ENCODE measurements around the gene ZNF268. TPM values are rescaled to one million over a fixed set of nuclear protein-coding genes. Genes with fewer than 3 reads are reported as not detected.

Gene ZNF268
- total and polyA plus RNA-seq, 4 donors: 3.3 to 33.8 (median 14.2) TPM

DNA sequence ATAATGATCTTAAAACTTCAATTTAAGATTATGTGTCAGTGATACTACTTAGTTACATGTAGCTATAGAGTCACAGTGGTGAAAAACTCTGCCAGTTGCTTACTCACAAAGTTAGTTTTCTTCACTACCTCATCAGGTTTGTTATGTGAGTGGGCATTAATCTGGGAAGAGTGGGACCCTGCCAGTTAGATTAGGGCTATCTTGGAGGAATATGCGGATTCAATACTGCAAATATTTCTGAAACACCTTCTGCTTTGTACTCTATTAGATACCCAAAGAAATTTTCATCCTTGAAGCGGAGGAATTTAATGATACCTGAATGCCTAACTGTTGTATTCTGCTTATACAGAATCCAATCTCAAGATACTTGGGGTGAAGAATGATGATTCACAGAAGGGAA is 25.1 kb downstream of the ZNF268 start:
- TF ChIP-seq, protein P1, sequence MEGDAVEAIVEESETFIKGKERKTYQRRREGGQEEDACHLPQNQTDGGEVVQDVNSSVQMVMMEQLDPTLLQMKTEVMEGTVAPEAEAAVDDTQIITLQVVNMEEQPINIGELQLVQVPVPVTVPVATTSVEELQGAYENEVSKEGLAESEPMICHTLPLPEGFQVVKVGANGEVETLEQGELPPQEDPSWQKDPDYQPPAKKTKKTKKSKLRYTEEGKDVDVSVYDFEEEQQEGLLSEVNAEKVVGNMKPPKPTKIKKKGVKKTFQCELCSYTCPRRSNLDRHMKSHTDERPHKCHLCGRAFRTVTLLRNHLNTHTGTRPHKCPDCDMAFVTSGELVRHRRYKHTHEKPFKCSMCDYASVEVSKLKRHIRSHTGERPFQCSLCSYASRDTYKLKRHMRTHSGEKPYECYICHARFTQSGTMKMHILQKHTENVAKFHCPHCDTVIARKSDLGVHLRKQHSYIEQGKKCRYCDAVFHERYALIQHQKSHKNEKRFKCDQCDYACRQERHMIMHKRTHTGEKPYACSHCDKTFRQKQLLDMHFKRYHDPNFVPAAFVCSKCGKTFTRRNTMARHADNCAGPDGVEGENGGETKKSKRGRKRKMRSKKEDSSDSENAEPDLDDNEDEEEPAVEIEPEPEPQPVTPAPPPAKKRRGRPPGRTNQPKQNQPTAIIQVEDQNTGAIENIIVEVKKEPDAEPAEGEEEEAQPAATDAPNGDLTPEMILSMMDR (IDR thresholded peaks at IDR 0.05; ENCODE audit: control extremely low read depth, extremely low read depth): no peak
- no peak for DNase-seq
- Histone ChIP-seq H3K36me3 (ENCODE audit: control insufficient read depth in 4 of 4, insufficient read depth in 4 of 4, low read length in 4 of 4) (peaks cover 10 to 46% (median 32%) of the 10 kb centered on the region in 4 donors), H3K4me1 (ENCODE audit: control insufficient read depth in 5 of 5, insufficient read depth in 5 of 5, low read length in 5 of 5) (no peaks in the 10 kb centered on the region), H3K9me3 (ENCODE audit: control insufficient read depth in 4 of 4, insufficient read depth in 3 of 4, low read length in 3 of 4) (peaks cover 40 to 78% (median 53%) of the 10 kb centered on the region in 4 donors), H3K27ac (ENCODE audit: low read depth in 1 of 2, low read length in 1 of 2) (no peak overlapping the region), H3K4me3 (no peak overlapping the region), H3K9ac (ENCODE audit: insufficient read depth in 1 of 2, low read length in 2 of 2) (no peak overlapping the region), H3K27me3 (ENCODE audit: control insufficient read depth in 3 of 3, insufficient read depth in 3 of 3, low read length in 2 of 3) (no peaks in the 10 kb centered on the region)
- no peak for ATAC-seq (ENCODE audit: insufficient read depth, low FRiP score)
- 94 to 98% methylated on average over 2 of the region's 2 CpGs for WGBS, 2 donors

DNA sequence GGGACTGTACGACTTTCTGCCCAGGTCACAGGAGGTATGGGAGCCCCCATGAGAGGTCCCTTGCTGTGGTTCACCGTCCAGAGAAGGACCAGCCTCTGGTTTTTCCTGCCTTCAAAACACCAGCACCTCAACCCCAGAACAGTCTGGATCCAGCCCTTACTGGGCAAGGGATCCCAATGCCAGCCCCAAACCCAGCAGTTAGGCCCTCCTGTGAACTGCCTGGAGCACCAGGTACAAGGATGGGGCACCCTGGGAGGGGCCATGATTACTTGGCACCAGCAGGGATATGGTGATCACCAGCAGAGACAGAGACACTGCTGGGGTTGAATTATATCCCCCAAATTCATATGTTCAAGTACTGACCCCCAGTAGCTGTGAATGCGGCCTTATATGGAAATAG is 34.4 kb downstream of the ZNF268 start:
- WGBS, 2 donors: 84 to 89% methylated on average over 3 of the region's 3 CpGs
- no peak for ATAC-seq (ENCODE audit: insufficient read depth, low FRiP score)
- H3K9ac ChIP-seq (ENCODE audit: insufficient read depth in 1 of 2, low read length in 2 of 2): no peak overlapping the region
- H3K4me3 ChIP-seq: no peak overlapping the region
- no peak overlapping the region for H3K27ac ChIP-seq (ENCODE audit: low read depth in 1 of 2, low read length in 1 of 2)
- no peaks in the 10 kb centered on the region for H3K36me3 ChIP-seq (ENCODE audit: control insufficient read depth in 4 of 4, insufficient read depth in 4 of 4, low read length in 4 of 4)
- H3K9me3 ChIP-seq (ENCODE audit: control insufficient read depth in 4 of 4, insufficient read depth in 3 of 4, low read length in 3 of 4): peaks cover 3 to 64% (median 33%) of the 10 kb centered on the region in 4 donors
- TF ChIP-seq, protein P1 (IDR thresholded peaks at IDR 0.05; ENCODE audit: control extremely low read depth, extremely low read depth): no peak
- DNase-seq: no peak
- no peaks in the 10 kb centered on the region for H3K27me3 ChIP-seq (ENCODE audit: control insufficient read depth in 3 of 3, insufficient read depth in 3 of 3, low read length in 2 of 3)
- H3K4me1 ChIP-seq (ENCODE audit: control insufficient read depth in 5 of 5, insufficient read depth in 5 of 5, low read length in 5 of 5): no peaks in the 10 kb centered on the region

DNA sequence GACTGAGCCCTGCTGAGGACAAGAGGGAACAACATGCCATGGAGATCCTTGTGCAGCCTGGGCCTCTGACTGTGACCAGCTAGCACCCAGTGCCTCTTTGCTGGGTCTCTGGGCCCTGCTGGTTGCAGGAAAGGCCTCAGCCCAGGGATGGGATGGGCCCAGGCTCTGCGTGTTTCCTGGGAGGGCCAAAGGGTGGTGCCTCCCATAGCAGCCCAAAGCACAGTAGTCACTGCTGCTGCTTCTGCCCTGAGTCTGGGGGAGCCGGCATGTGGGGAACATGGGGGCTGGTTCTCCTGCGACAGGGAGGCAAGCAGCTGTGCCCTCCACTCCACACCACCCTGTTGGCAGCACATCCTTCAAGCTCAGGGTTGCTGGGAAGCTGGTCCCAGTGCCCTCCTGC is 35.9 kb downstream of the ZNF268 start:
- H3K9me3 ChIP-seq (ENCODE audit: control insufficient read depth in 4 of 4, insufficient read depth in 3 of 4, low read length in 3 of 4): peaks cover 0 to 69% (median 31%) of the 10 kb centered on the region in 4 donors
- 77 to 83% methylated on average over 3 of the region's 3 CpGs for WGBS, 2 donors
- TF ChIP-seq, protein P1 (IDR thresholded peaks at IDR 0.05; ENCODE audit: control extremely low read depth, extremely low read depth): no peak
- H3K36me3 ChIP-seq (ENCODE audit: control insufficient read depth in 4 of 4, insufficient read depth in 4 of 4, low read length in 4 of 4): no peaks in the 10 kb centered on the region
- H3K4me1 ChIP-seq (ENCODE audit: control insufficient read depth in 5 of 5, insufficient read depth in 5 of 5, low read length in 5 of 5): no peaks in the 10 kb centered on the region
- no peak overlapping the region for H3K27ac ChIP-seq (ENCODE audit: low read depth in 1 of 2, low read length in 1 of 2)
- DNase-seq (no peak), ATAC-seq (ENCODE audit: insufficient read depth, low FRiP score) (no peak)
- no peak overlapping the region for H3K9ac ChIP-seq (ENCODE audit: insufficient read depth in 1 of 2, low read length in 2 of 2)
- H3K4me3 ChIP-seq: no peak overlapping the region
- no peaks in the 10 kb centered on the region for H3K27me3 ChIP-seq (ENCODE audit: control insufficient read depth in 3 of 3, insufficient read depth in 3 of 3, low read length in 2 of 3)

DNA sequence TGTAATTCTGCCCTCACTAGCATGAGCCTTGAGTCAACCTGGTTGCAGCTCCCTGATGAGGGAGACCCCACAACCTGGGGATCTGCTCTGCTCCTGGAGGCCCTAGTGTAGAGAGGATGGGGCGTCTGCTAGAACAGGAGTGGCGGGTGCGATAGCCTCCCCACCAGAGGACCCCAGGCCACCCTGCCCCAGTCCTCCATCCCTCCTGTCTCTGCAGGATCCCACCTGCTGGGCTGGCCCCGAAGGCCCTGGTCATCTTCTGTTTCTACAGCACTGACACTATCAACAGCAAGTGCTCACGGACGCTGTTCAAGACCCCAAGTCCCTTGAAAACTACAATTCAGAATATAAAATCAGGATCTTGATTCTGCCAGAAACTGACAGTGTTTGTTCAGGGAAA is 39.2 kb downstream of the ZNF268 start:
- ATAC-seq (ENCODE audit: insufficient read depth, low FRiP score) (no peak), DNase-seq (no peak)
- no peak overlapping the region for H3K4me3 ChIP-seq
- no peak overlapping the region for H3K27ac ChIP-seq (ENCODE audit: low read depth in 1 of 2, low read length in 1 of 2)
- H3K36me3 ChIP-seq (ENCODE audit: control insufficient read depth in 4 of 4, insufficient read depth in 4 of 4, low read length in 4 of 4): no peaks in the 10 kb centered on the region
- no peak overlapping the region for H3K9ac ChIP-seq (ENCODE audit: insufficient read depth in 1 of 2, low read length in 2 of 2)
- WGBS, 2 donors: 92% methylated on average over 6 of the region's 6 CpGs
- H3K9me3 ChIP-seq (ENCODE audit: control insufficient read depth in 4 of 4, insufficient read depth in 3 of 4, low read length in 3 of 4): peaks cover 0 to 57% (median 23%) of the 10 kb centered on the region in 4 donors
- H3K27me3 ChIP-seq (ENCODE audit: control insufficient read depth in 3 of 3, insufficient read depth in 3 of 3, low read length in 2 of 3): no peaks in the 10 kb centered on the region
- TF ChIP-seq, protein P1 (IDR thresholded peaks at IDR 0.05; ENCODE audit: control extremely low read depth, extremely low read depth): no peak
- H3K4me1 ChIP-seq (ENCODE audit: control insufficient read depth in 5 of 5, insufficient read depth in 5 of 5, low read length in 5 of 5): no peaks in the 10 kb centered on the region

All from lung (tissue), 12 donors.